ENCODE data around the gene SPP1.

The SPP1 gene

DNA sequence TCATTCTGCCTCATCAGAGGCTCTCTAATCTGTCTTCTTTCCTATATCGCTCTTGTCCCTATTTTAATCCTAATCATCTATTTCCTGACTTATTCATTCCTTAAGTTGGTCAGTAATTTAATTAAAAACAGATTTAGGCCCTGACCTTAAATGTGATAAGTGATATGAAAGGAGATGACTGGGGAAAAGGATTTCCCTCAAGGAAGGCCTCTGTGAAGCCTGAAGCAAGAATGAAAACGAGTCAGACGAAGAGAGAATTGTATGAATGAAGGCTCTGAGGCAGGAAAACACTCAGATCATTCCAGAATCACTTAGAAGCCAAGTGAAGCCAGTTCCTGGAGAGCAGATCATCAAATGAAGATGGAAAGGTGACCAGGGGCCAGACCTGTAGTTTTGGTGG, 54.0 kb downstream of the SPP1 start:
- Histone ChIP-seq H3K4me2 (ENCODE audit: low read length) (no peak overlapping the region), H3K9ac (ENCODE audit: low read depth, low read length) (no peak overlapping the region), H3K4me3 (ENCODE audit: low read length) (no peak overlapping the region), H3K36me3 (ENCODE audit: insufficient read depth, low read length) (peaks cover 22% of the 10 kb centered on the region), H3K4me1 (ENCODE audit: control insufficient read depth, insufficient read depth, low read length) (peaks cover 23% of the 10 kb centered on the region), H3K9me3 (replicated peaks; ENCODE audit: low read length) (no peaks in the 10 kb centered on the region), H3K27me3 (ENCODE audit: control insufficient read depth, insufficient read depth, low read length) (no peaks in the 10 kb centered on the region)

DNA sequence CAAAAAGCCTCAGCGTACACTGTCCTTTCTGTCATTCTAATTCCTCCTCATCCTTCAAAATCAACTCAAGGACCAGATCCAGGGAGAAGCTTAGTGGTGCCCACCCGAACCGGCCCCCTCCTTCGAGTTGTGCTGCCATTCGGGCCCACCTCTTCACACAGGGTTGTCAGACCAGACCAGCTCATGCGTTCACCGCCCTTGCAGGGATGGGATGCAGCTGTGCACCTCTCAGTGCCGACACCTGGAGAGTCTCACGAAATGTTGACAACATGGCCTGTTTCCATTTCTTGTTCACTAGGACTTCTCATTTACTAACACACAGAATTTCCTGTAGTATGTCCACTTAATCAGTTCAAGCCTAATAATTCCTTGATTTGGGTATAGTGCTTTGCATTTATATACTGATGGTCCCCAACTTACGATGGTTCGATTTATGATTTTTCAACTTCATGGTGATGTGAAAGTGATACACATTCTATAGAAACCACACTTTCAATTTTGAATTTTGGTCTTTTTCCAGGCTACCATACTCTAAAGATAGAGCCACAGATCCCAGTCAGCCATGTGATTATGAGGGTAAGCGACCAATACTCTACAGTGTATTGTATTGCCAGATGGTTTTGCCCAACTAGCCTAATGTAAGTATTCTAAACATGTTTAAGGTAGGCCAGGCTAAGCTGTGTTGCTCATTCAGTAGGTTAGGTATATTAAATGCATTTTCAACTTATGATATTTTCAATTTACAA, 55.2 kb downstream of the SPP1 start:
- no peak overlapping the region for H3K4me2 ChIP-seq (ENCODE audit: low read length)
- H3K4me3 ChIP-seq (ENCODE audit: low read length) = no peak overlapping the region
- peaks cover 23% of the 10 kb centered on the region for H3K4me1 ChIP-seq (ENCODE audit: control insufficient read depth, insufficient read depth, low read length)
- no peaks in the 10 kb centered on the region for H3K27me3 ChIP-seq (ENCODE audit: control insufficient read depth, insufficient read depth, low read length)
- peaks cover 32% of the 10 kb centered on the region for H3K36me3 ChIP-seq (ENCODE audit: insufficient read depth, low read length)
- H3K9ac ChIP-seq (ENCODE audit: low read depth, low read length) = no peak overlapping the region
- H3K9me3 ChIP-seq (replicated peaks; ENCODE audit: low read length) = no peaks in the 10 kb centered on the region

Small RNAs within 50 kb of the gene (small RNA-seq; reads per million reads assigned to genes)
- 0.35 reads per million for gene RNU1-36P
